Measurements from ENCODE around the gene ARHGAP22.

Gene ARHGAP22

GRCh38 chr10:48633381-48634197 is 28.7 kb upstream of the ARHGAP22 start:
- in situ Hi-C loops (cut with MboI; ENCODE audit: low sequenced_read_pairs), result no loop called here

- in situ Hi-C loops (cut with MboI; ENCODE audit: low sequenced_read_pairs), result no loop called here
These were observed 27.3 kb upstream of the ARHGAP22 start for GRCh38 chr10:48632166-48632565.

- in situ Hi-C loops (cut with MboI; ENCODE audit: low sequenced_read_pairs), result no loop called here
These were observed 23.2 kb upstream of the ARHGAP22 start for GRCh38 chr10:48627984-48628609.

- in situ Hi-C loops (cut with MboI; ENCODE audit: low sequenced_read_pairs), result no loop called here
These were observed 22.3 kb upstream of the ARHGAP22 start for GRCh38 chr10:48626986-48627731.

GRCh38 chr10:48626447-48626846 is 21.6 kb upstream of the ARHGAP22 start:
- in situ Hi-C loops (cut with MboI; ENCODE audit: low sequenced_read_pairs), result no loop called here

GRCh38 chr10:48625826-48626134 is 20.9 kb upstream of the ARHGAP22 start:
- in situ Hi-C loops (cut with MboI; ENCODE audit: low sequenced_read_pairs), result no loop called here

GRCh38 chr10:48623607-48624132 is 18.8 kb upstream of the ARHGAP22 start:
- in situ Hi-C loops (cut with MboI; ENCODE audit: low sequenced_read_pairs), result no loop called here

GRCh38 chr10:48623009-48623408 is 18.1 kb upstream of the ARHGAP22 start:
- in situ Hi-C loops (cut with MboI; ENCODE audit: low sequenced_read_pairs), result no loop called here

- in situ Hi-C loops (cut with MboI; ENCODE audit: low sequenced_read_pairs), result no loop called here
These were observed 15.8 kb upstream of the ARHGAP22 start for GRCh38 chr10:48620719-48621118.

GRCh38 chr10:48616436-48616835 is 11.6 kb upstream of the ARHGAP22 start:
- in situ Hi-C loops (cut with MboI; ENCODE audit: low sequenced_read_pairs), result no loop called here

- in situ Hi-C loops (cut with MboI; ENCODE audit: low sequenced_read_pairs), result no loop called here
These were observed 9.9 kb upstream of the ARHGAP22 start for GRCh38 chr10:48614481-48615390.

- in situ Hi-C loops (cut with MboI; ENCODE audit: low sequenced_read_pairs), result no loop called here
These were observed 8.1 kb upstream of the ARHGAP22 start for GRCh38 chr10:48613016-48613415.

GRCh38 chr10:48612236-48612943 is 7.5 kb upstream of the ARHGAP22 start:
- in situ Hi-C loops (cut with MboI; ENCODE audit: low sequenced_read_pairs), result no loop called here

GRCh38 chr10:48611133-48611532 is 6.3 kb upstream of the ARHGAP22 start:
- in situ Hi-C loops (cut with MboI; ENCODE audit: low sequenced_read_pairs), result no loop called here

GRCh38 chr10:48610585-48611093 is 5.8 kb upstream of the ARHGAP22 start:
- in situ Hi-C loops (cut with MboI; ENCODE audit: low sequenced_read_pairs), result no loop called here

GRCh38 chr10:48609899-48610584 is 5.2 kb upstream of the ARHGAP22 start:
- in situ Hi-C loops (cut with MboI; ENCODE audit: low sequenced_read_pairs), result no loop called here

GRCh38 chr10:48609441-48609840 is 4.6 kb upstream of the ARHGAP22 start:
- in situ Hi-C loops (cut with MboI; ENCODE audit: low sequenced_read_pairs), result no loop called here

GRCh38 chr10:48608976-48609375 is 4.1 kb upstream of the ARHGAP22 start:
- in situ Hi-C loops (cut with MboI; ENCODE audit: low sequenced_read_pairs), result no loop called here

- in situ Hi-C loops (cut with MboI; ENCODE audit: low sequenced_read_pairs), result no loop called here
These were observed 3.4 kb upstream of the ARHGAP22 start for GRCh38 chr10:48608279-48608681.
